ENCODE measurements around the gene KLF16. TPM values are rescaled to one million over a fixed set of nuclear protein-coding genes. Genes with fewer than 3 reads are reported as not detected.

The KLF16 gene
- total and polyA plus RNA-seq, 9 of the 15 experiments (the other 6 are each of a cell fraction or from before 2014, with no cell fraction given), result 0.04 to 60.4 (median 6.8) TPM

GRCh38 chr19:1812426-1813191 lies 50.8 kb downstream of the KLF16 start (continued):
- TF ChIP-seq, protein P1, sequence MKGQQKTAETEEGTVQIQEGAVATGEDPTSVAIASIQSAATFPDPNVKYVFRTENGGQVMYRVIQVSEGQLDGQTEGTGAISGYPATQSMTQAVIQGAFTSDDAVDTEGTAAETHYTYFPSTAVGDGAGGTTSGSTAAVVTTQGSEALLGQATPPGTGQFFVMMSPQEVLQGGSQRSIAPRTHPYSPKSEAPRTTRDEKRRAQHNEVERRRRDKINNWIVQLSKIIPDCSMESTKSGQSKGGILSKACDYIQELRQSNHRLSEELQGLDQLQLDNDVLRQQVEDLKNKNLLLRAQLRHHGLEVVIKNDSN (CRISPR knock-in tag; IDR thresholded peaks at IDR 0.05), result peak; percentile 44; the same call in 1 of the 2 replicates
- no peak for TF ChIP-seq ZBTB8A (IDR thresholded peaks at IDR 0.05; ENCODE audit: partially characterized antibody)
- no peak for TF ChIP-seq ZNF197 (CRISPR knock-in tag; IDR thresholded peaks at IDR 0.05; ENCODE audit: low read depth)
- TF ChIP-seq RAD51 (IDR thresholded peaks at IDR 0.05; ENCODE audit: borderline replicate concordance, low read depth), result no peak
- TF ChIP-seq XRCC3 (IDR thresholded peaks at IDR 0.05), result no peak
- TF ChIP-seq, protein P2, sequence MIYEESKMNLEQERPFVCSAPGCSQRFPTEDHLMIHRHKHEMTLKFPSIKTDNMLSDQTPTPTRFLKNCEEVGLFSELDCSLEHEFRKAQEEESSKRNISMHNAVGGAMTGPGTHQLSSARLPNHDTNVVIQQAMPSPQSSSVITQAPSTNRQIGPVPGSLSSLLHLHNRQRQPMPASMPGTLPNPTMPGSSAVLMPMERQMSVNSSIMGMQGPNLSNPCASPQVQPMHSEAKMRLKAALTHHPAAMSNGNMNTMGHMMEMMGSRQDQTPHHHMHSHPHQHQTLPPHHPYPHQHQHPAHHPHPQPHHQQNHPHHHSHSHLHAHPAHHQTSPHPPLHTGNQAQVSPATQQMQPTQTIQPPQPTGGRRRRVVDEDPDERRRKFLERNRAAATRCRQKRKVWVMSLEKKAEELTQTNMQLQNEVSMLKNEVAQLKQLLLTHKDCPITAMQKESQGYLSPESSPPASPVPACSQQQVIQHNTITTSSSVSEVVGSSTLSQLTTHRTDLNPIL (CRISPR knock-in tag; IDR thresholded peaks at IDR 0.05), result no peak
- no peak for TF ChIP-seq ZNF165 (CRISPR knock-in tag; IDR thresholded peaks at IDR 0.05; ENCODE audit: borderline replicate concordance)
- peak; percentile 71 for TF ChIP-seq CXXC5 (CRISPR knock-in tag; IDR thresholded peaks at IDR 0.05)
- no peak for TF ChIP-seq MED1 (CRISPR knock-in tag; IDR thresholded peaks at IDR 0.05; ENCODE audit: borderline replicate concordance)
- TF ChIP-seq ZBTB1 (CRISPR knock-in tag; IDR thresholded peaks at IDR 0.05; ENCODE audit: borderline replicate concordance, low read depth), result no peak
- TF ChIP-seq CC2D1A (IDR thresholded peaks at IDR 0.05), result no peak
- no peak for TF ChIP-seq DIDO1 (tag; IDR thresholded peaks at IDR 0.05; ENCODE audit: low read depth)
- no peak for TF ChIP-seq POU5F1 (IDR thresholded peaks at IDR 0.05; ENCODE audit: borderline replicate concordance, low read depth, low read length, partially characterized antibody)
- TF ChIP-seq KLF1 (tag; IDR thresholded peaks at IDR 0.05), result no peak
- TF ChIP-seq, protein P3, sequence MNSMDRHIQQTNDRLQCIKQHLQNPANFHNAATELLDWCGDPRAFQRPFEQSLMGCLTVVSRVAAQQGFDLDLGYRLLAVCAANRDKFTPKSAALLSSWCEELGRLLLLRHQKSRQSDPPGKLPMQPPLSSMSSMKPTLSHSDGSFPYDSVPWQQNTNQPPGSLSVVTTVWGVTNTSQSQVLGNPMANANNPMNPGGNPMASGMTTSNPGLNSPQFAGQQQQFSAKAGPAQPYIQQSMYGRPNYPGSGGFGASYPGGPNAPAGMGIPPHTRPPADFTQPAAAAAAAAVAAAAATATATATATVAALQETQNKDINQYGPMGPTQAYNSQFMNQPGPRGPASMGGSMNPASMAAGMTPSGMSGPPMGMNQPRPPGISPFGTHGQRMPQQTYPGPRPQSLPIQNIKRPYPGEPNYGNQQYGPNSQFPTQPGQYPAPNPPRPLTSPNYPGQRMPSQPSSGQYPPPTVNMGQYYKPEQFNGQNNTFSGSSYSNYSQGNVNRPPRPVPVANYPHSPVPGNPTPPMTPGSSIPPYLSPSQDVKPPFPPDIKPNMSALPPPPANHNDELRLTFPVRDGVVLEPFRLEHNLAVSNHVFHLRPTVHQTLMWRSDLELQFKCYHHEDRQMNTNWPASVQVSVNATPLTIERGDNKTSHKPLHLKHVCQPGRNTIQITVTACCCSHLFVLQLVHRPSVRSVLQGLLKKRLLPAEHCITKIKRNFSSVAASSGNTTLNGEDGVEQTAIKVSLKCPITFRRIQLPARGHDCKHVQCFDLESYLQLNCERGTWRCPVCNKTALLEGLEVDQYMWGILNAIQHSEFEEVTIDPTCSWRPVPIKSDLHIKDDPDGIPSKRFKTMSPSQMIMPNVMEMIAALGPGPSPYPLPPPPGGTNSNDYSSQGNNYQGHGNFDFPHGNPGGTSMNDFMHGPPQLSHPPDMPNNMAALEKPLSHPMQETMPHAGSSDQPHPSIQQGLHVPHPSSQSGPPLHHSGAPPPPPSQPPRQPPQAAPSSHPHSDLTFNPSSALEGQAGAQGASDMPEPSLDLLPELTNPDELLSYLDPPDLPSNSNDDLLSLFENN (IDR thresholded peaks at IDR 0.05; ENCODE audit: low read depth in 2 of 2, low read length in 2 of 2), result no peak
- no peak for TF ChIP-seq ZKSCAN3 (CRISPR knock-in tag; IDR thresholded peaks at IDR 0.05)
- no peak for TF ChIP-seq NFRKB (IDR thresholded peaks at IDR 0.05; ENCODE audit: low read depth)
- no peak for TF ChIP-seq HNRNPK (IDR thresholded peaks at IDR 0.05; ENCODE audit: low read depth, low read length, poor library complexity, severe bottlenecking)
- TF ChIP-seq, protein P4, sequence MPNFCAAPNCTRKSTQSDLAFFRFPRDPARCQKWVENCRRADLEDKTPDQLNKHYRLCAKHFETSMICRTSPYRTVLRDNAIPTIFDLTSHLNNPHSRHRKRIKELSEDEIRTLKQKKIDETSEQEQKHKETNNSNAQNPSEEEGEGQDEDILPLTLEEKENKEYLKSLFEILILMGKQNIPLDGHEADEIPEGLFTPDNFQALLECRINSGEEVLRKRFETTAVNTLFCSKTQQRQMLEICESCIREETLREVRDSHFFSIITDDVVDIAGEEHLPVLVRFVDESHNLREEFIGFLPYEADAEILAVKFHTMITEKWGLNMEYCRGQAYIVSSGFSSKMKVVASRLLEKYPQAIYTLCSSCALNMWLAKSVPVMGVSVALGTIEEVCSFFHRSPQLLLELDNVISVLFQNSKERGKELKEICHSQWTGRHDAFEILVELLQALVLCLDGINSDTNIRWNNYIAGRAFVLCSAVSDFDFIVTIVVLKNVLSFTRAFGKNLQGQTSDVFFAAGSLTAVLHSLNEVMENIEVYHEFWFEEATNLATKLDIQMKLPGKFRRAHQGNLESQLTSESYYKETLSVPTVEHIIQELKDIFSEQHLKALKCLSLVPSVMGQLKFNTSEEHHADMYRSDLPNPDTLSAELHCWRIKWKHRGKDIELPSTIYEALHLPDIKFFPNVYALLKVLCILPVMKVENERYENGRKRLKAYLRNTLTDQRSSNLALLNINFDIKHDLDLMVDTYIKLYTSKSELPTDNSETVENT (CRISPR knock-in tag; IDR thresholded peaks at IDR 0.05), result no peak
- no peak for TF ChIP-seq ZNF347 (CRISPR knock-in tag; IDR thresholded peaks at IDR 0.05; ENCODE audit: low read depth)
- 0 out of 2 replicates have a peak, but pooled peaks have one; percentile 60 for TF ChIP-seq ATF7 (IDR thresholded peaks at IDR 0.05)
